ENCODE data around the gene PTH. TPM values are rescaled to one million over a fixed set of nuclear protein-coding genes. Genes with fewer than 3 reads are reported as not detected.

Gene PTH
- total RNA-seq (2014; rRNA removed; shearing (Covaris generic)) = not detected in 2 replicates

- DNase-seq (ENCODE audit: low spot score) = no peak
Observed at GRCh38 chr11:13495929-13496328, at the start of gene PTH. PTH (minus strand) TSS chr11:13495997; CDS start chr11:13492855, 3,142 bp downstream.

DNA sequence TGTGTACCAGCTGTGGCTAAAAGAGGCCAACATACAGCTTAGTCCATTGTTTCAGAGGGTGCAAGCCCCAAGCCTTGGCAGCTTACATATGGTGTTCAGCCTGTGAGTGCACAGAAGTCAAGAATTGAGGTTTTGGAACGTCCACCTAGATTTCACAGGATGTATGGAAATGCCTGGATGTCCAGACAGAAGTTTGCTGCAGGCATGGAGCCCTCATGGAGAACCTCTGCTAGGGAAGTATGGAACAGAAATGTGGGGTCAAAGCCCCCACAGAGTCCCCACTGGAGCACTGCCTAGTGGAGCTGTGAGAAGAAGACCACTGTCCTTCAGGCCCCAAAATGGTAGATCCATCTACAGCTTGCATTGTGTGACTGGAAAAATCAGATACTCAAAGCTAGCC lies 42.2 kb upstream of the PTH start:
- no peak for DNase-seq (ENCODE audit: low spot score)

DNA sequence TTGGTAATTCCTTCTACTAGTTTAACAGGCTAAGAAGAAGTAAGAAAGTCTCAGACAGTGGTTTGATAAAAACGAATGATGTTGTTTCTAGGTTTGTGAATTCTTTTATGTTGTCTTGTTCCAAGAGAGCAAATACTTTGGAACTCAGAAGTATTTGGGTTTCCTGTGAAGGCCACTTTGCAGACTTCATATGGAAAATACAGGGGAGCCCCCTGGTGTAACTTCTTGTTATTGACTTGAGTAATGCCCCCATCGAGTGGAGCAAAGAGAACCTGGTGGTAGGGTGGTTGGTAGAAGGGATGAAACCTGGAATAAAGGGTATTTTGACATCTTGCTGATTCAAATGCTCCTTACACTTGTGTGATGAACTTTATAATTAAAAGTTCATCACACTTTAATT lies 40.0 kb upstream of the PTH start:
- DNase-seq (ENCODE audit: low spot score) = no peak

GRCh38 chr11:13534358-13534757 lies 38.6 kb upstream of the PTH start:
- no peak for DNase-seq (ENCODE audit: low spot score)

- DNase-seq (ENCODE audit: low spot score) = no peak
Observed at GRCh38 chr11:13525257-13525656, 29.5 kb upstream of the PTH start.

GRCh38 chr11:13503393-13503792 lies 7.6 kb upstream of the PTH start:
- no peak for DNase-seq (ENCODE audit: low spot score)

DNA sequence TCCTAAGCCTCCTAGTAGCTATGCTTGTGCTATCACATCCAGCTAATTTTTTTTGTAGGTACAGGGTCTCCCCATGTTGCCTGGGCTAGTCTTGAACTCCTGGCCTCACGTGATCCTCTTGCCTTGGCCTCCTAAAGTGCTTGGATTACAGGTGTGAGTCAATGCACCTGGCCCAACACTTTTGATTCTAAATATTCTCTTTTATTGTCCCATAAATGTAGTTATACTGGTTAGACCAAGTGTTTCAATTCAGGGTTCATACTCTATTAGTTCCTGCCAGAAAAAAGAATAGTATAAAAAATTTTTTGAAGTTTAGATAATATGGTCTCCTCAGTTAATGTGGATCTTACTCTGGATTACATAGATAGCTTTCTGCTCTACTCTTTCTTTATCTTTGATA lies 6.7 kb upstream of the PTH start:
- no peak for DNase-seq (ENCODE audit: low spot score)

DNA sequence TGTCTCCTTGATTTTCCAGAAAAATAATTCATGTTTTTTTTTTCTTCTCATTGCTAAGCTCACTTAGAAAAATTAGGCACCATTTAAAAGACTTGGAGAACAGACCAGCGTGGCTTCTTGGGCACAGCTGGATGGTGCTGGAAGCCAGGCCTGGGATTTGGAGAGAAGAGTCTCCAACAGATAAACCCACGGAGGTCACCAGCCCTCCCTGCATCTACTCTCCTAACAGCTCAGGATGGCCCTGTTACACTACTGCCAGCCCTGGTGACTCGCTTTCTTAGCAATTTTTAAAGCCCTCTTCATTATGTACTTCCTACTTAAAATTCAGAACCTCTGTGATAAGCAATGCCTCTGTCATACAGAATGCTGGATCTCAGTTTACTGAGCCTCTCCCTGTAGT lies 1.7 kb downstream of the PTH start:
- no peak for DNase-seq (ENCODE audit: low spot score)

DNA sequence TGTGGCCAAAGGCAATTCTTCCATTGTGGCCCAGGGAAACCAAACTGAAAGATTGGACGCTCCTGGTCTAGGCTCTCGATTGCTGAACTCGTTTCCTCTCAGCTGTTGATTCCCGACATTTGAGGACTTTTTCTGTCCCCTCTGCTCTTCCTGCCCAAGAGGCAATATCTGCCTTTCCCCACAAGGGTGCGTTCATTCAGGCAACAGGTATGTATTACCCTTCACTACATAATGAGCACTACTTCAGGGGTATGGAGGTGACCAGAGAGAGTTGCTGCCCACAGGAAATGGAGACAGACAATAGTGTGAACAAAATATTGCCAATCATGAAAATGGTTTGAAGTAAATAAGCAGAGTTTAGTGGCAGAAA lies 8.2 kb downstream of the PTH start:
- DNase-seq (ENCODE audit: low spot score) = no peak

DNA sequence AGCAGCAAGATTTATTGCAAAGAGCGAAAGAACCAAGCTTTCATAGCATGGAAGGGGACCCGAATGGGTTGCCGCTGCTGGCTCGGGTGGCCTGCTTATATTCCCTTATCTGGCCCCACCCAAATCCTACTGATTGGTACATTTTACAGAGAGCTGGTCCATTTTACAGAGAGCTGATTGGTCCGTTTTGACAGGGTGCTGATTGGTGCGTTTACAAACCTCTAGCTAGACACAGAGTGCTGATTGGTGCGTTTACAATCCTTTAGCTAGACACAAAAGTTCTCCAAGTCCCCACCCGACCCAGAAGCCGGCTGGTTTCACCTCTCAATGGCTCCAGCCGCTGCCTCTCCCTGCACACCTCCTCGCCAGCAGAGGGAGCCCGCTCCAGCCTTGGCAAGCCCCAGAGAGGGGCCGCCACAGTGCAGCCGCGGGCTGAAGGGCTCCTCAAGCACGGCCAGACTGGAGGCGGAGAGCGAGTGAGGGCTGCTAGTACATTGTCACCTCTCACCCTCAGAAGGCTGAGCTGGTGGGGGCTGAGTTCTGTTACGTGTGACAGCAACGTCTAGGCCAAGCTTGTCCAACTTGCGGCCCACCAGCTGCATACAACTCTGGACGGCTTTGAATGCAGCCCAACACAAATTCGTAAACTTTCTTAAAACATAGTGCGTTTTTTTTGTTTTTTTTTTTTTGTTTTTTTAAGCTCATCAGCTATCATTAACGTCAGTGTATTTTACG lies 8.7 kb downstream of the PTH start:
- DNase-seq (ENCODE audit: low spot score) = no peak

DNA sequence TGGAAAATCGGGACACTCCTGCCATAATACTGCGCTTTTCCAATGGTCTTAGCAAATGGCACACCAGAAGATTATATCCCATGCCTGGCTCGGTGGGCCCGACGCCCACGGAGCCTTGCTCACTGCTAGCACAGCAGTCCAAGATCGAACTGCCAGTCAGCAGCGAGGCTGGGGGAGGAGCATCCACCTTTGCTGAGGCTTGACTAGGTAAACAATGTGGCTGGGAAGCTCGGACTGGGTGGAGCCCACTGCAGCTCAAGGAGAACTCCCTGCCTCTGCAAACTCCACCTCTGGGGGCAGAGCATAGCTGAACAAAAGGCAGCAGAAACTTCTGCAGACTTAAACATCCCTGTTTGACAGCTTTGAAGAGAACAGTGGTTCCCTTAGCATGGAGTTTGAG lies 15.6 kb downstream of the PTH start:
- no peak for DNase-seq (ENCODE audit: low spot score)

- no peak for DNase-seq (ENCODE audit: low spot score)
Observed at GRCh38 chr11:13479688-13480087, 16.1 kb downstream of the PTH start.

- DNase-seq (ENCODE audit: low spot score) = no peak
Observed at GRCh38 chr11:13475091-13475490, 20.7 kb downstream of the PTH start.

DNA sequence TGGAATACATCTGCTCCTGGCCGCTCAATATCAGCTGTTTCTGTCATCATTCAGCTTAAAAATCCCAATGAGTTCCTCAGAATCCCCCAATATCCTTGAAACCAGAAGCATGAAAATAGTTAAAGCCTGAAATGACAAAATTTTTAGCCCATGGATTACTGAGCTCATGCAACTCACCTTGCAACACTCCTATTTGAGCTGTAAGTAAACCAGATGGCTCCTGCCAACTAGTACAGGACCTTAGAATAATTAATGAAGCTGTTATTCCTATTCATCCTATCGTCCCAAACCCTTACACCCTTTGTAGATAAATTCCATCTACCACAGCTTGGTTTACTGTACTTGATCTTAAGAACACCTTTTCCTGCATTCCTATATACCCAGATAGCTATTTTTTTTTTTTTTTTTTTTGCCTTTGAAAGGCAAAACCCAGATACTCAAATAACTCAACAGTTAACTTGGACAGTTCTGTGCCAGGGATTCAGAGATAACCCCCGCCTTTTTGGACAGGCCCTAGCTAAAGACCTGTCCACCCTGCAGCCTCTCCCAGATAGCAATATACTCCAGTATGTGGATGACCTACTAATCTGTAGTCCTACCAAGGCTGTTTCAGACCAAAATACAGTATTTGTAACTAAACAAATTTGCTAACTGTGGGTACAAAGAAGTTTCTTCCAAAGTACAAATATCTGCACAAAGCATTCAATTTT lies 22.6 kb downstream of the PTH start:
- no peak for DNase-seq (ENCODE audit: low spot score)

DNA sequence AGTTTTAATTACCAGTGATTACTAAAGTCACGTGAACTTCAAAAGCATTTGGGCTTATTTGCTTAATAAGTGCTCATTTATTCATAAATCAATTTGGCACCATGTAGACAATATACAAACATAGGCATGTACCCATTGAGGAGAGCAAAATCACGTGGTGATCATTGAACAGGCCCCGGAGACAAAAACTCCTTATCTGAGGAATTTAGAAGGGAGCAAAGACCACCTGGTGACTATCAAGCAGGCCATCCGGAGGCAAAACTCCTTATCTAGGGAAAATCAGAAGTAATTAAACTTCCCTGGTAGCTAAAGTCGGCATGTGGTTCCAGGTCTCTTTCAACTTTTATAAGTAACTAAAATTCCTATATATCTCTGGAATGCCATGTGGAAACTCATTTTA lies 27.0 kb downstream of the PTH start:
- DNase-seq (ENCODE audit: low spot score) = no peak

GRCh38 chr11:13465909-13466371 lies 29.9 kb downstream of the PTH start:
- peak; percentile 58 for DNase-seq (ENCODE audit: low spot score)

DNA sequence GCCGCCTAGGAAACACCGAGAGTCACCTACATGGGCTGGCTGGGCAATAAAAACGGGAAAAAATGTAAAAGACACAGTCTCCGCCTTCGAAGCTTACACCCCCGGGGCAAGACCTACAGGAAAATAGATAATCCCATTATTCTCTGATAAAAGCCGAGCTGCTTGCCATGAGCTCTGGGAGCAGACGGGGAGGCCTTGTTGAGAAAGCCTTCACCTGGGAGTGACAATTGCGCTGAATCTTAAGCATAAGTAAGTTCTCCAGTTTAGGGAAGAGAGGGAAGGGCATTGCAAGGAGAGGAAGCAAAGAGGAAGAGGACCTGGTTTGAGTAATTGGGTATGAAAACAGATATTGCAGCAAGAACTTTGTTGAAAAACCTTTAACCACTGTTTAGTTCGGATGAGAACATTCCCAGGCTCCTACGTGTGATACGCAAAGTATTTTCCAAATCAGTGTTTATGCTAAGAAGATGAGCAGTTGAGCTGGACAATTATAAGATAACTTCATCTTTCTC lies 32.0 kb downstream of the PTH start:
- DNase-seq (ENCODE audit: low spot score) = peak; percentile 10

GRCh38 chr11:13462901-13463778 lies 32.7 kb downstream of the PTH start, which contains the start of gene BTBD10:
BTBD10 (minus strand) TSS chr11:13463222; CDS start chr11:13445124, 18,098 bp downstream.
- DNase-seq (ENCODE audit: low spot score) = peak; percentile 92

DNA sequence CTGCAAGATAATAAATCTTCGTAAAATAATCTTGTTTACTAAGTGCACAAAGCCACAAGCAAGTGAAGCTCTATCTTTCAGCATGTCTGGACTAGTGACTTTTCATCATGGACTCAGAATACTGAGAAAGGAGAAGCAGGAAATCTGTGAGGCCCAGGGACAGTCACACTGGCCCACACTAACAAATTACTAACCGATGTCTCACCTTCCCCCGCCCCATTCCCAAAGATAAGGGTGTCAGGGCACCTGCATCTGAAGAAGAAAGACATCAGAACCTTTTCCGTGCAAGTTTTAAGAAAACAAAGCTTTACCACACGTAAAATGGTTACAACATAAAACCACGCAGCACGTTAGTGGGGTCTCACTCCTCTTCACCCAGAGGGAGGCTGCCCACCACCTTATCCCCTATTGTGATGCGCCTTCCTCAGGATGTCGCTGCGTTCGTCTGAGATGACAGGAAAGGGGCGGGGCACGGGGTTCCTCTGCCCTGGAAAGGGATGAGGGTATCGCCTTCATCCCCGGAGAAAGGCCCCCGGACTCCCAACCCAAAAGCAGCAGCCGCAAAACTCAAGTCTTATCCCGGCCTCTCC lies 33.4 kb downstream of the PTH start:
- peak; percentile 79 for DNase-seq (ENCODE audit: low spot score)

- no peak for DNase-seq (ENCODE audit: low spot score)
Observed at GRCh38 chr11:13461291-13461690, 34.5 kb downstream of the PTH start.

DNA sequence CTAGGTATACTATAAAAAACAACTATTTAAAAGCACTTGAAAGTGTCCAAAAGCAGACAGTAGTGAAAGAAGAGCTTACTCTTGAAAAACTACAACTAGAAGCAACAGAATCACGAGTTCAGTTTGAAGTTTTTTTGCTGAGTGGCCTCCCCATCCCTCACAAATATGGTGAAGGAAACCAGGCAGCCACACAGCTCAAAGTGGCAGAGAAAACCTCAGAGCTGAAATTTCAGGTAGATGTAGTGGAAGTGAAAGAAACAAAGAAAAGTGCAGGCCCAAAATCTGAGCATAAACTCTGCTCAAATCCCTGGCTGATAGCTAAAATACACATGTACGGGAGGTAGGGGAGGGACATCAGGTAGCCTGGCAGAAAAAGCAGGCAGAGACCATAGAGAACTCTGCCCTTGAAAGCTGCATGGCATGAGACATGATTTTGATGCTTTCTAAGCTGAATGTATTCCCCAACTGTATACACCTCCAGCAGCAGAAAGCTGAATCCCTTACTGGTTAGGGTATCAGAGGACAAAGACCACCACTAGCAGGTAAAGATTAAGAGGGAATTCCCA lies 44.9 kb downstream of the PTH start:
- no peak for DNase-seq (ENCODE audit: low spot score)

All from A172 (cell line).